A549 (cell line): ENCODE measurements around the gene BTBD16. TPM values are rescaled to one million over a fixed set of nuclear protein-coding genes. Genes with fewer than 3 reads are reported as not detected.

ENCODE experiments used
- ATAC-seq, 2 experiments: fragments of 200-7000 bp in 1 of 2; fragments of >200 bp in 1 of 2; cut with Nextera tagmentation in 1 of 2; cut with Tn5 transposase in 1 of 2; 3 replicates each; pipeline versions ENCODE4 v1.8.0 to v1.9.1; 2018 to 2020; ENCODE audit warnings: mild to moderate bottlenecking in 1 of 2, moderate library complexity in 1 of 2
- CTCF ChIA-PET: fragments of 300-600 bp; sonication (Branson Sonifier 250); formaldehyde crosslinking; extraction: SDS; loops from one replicate; lab custom pipeline; 2021; ENCODE audit warnings: antibody characterized with exemption, inconsistent platforms; lab: Yijun Ruan, JAX
- POLR2A ChIA-PET: fragments of 350-600 bp; formaldehyde crosslinking; extraction: SDS; loops from one replicate; lab custom pipeline; 2021; ENCODE audit warnings: antibody characterized with exemption, inconsistent platforms; lab: Yijun Ruan, JAX
- DNase-seq, 2 experiments: peaks; one replicate each; pipeline versions ENCODE4 v3.0.0 to v3.0.0-alpha.2; 2011 to 2016; ENCODE audit warnings: low read depth in 1 of 2, low spot score in 1 of 2
- FAIRE-seq: peaks from 2 replicates; lab custom pipeline; 2011; peaks lifted over from hg19 to GRCh38; lab: Jason Lieb, UNC
- H3K27ac ChIP-seq, 2 experiments: fragments of >200 bp; sonication (Bioruptor Twin); formaldehyde crosslinking; 3 replicates each; pipeline ENCODE4 v1.5.1; 2016 to 2017
- H3K4me1 ChIP-seq: fragments of >200 bp; sonication (Bioruptor Twin); formaldehyde crosslinking; 3 replicates; pipeline ENCODE4 v1.6.1; 2016
- H3K4me2 ChIP-seq: fragments of >200 bp; sonication (Bioruptor Twin); formaldehyde crosslinking; 3 replicates; pipeline ENCODE4 v1.6.1; 2016
- H3K4me3 ChIP-seq: fragments of >200 bp; sonication (Bioruptor Twin); formaldehyde crosslinking; 3 replicates; pipeline ENCODE4 v1.5.1; 2016
- H3K9me3 ChIP-seq: fragments of >200 bp; sonication (Bioruptor Twin); formaldehyde crosslinking; 3 replicates; pipeline ENCODE4 v1.6.1; 2016
- BCL3 ChIP-seq: fragments of >200 bp; sonication (Bioruptor Twin); formaldehyde crosslinking; IDR thresholded peaks from 3 replicates; pipeline ENCODE4 v1.6.1; 2016
- CEBPB ChIP-seq, 2 experiments: fragments of >200 bp in 1 of 2; sonication (Bioruptor Twin) in 1 of 2; formaldehyde crosslinking in 1 of 2; IDR thresholded peaks; 2 replicates each; pipeline ENCODE4 v1.6.1; 2012 to 2016
- E2F6 ChIP-seq: IDR thresholded peaks from 2 replicates; pipeline ENCODE4 v1.6.1; 2012; ENCODE audit warnings: low read depth, borderline replicate concordance
- EHMT2 ChIP-seq: fragments of 200-600 bp; sonication (generic); IDR thresholded peaks from 2 replicates; pipeline ENCODE4 v1.6.1; 2016; ENCODE audit warnings: antibody characterized with exemption, low read depth, mild to moderate bottlenecking, moderate library complexity
- EP300 ChIP-seq, 2 experiments: fragments of >200 bp; sonication (Bioruptor Twin); formaldehyde crosslinking; IDR thresholded peaks; 2 replicates in 1 of 2; 3 replicates in 1 of 2; pipeline ENCODE4 v1.6.1; 2016 to 2017
- FOSB ChIP-seq: fragments of 250-450 bp; sonication (Bioruptor Pico); IDR thresholded peaks from 2 replicates; pipeline ENCODE4 v1.5.0; 2020; ENCODE audit warnings: mild to moderate bottlenecking, moderate library complexity
- GATA3 ChIP-seq: IDR thresholded peaks from 2 replicates; pipeline ENCODE4 v1.6.1; 2012; ENCODE audit warnings: borderline replicate concordance
- HDAC2 ChIP-seq: fragments of 200-600 bp; sonication (generic); IDR thresholded peaks from 2 replicates; pipeline ENCODE4 v1.6.1; 2016
- HMGXB4 ChIP-seq: fragments of 250-450 bp; sonication (Bioruptor Pico); IDR thresholded peaks from 2 replicates; pipeline ENCODE4 v1.5.0; 2021; ENCODE audit warnings: mild to moderate bottlenecking, moderate library complexity, borderline replicate concordance
- HOXB13 ChIP-seq: fragments of 250-450 bp; sonication (Bioruptor Pico); IDR thresholded peaks from 2 replicates; pipeline ENCODE4 v1.5.0; 2020; ENCODE audit warnings: low read depth, mild to moderate bottlenecking, moderate library complexity
- HOXB5 ChIP-seq: fragments of 250-450 bp; sonication (Bioruptor Pico); IDR thresholded peaks from 2 replicates; pipeline ENCODE4 v1.5.0; 2020; ENCODE audit warnings: mild to moderate bottlenecking, moderate library complexity
- KDM1A ChIP-seq: fragments of 200-600 bp; sonication (generic); IDR thresholded peaks from 2 replicates; pipeline ENCODE4 v1.6.1; 2016; ENCODE audit warnings: low read depth, mild to moderate bottlenecking
- POLR2A ChIP-seq: IDR thresholded peaks from 2 replicates; pipeline ENCODE4 v1.6.1; 2012; ENCODE audit warnings: mild to moderate bottlenecking, low read length
- RAD21 ChIP-seq, 2 experiments: fragments of >200 bp in 1 of 2; sonication (Bioruptor Twin) in 1 of 2; formaldehyde crosslinking in 1 of 2; IDR thresholded peaks in 1 of 2; conservative IDR thresholded peaks in 1 of 2; 2 replicates in 1 of 2; 3 replicates in 1 of 2; pipeline ENCODE4 v1.6.1; 2012 to 2018; ENCODE audit warnings: inconsistent platforms in 1 of 2
- RCOR1 ChIP-seq: fragments of 150-350 bp; IDR thresholded peaks from 2 replicates; pipeline ENCODE4 v1.6.1; 2014; ENCODE audit warnings: antibody characterized with exemption, low read length, low read depth
- SMC3 ChIP-seq: fragments of >200 bp; sonication (Bioruptor Twin); formaldehyde crosslinking; IDR thresholded peaks from 3 replicates; pipeline ENCODE4 v1.6.1; 2018; ENCODE audit warnings: inconsistent platforms
- SREBF2 ChIP-seq: fragments of 450-650 bp; IDR thresholded peaks from 2 replicates; pipeline ENCODE4 v1.6.1; 2014; ENCODE audit warnings: mild to moderate bottlenecking, moderate library complexity
- ZSCAN20 ChIP-seq: fragments of 250-450 bp; sonication (Bioruptor Pico); IDR thresholded peaks from 2 replicates; pipeline ENCODE4 v1.8.0; 2022; ENCODE audit warnings: mild to moderate bottlenecking, moderate library complexity
- WGBS: methylation state at CpG from one replicate; pipeline ENCODE4 v1.1.6; 2017; ENCODE audit errors: missing lambda C conversion rate; 5-methylcytosine and 5-hydroxymethylcytosine counted together
- polyA plus RNA-seq, 4 experiments: library from polyadenylated mRNA; depleted of rRNA in 3 of 4; stranded (reverse); fragments of >200 nt; fragmentation: RNase III in 1 of 4; extraction: RNeasy Plus Mini Kit Qiagen cat#74134 plus additional on column Dnase treatment in 1 of 4; gene quantifications; 2 replicates in 3 of 4; 3 replicates in 1 of 4; pipeline ENCODE4 v1.2.3, GENCODE V29; 2011 to 2017
- TF ChIP-seq, protein P1 (sequence below): fragments of >200 bp; sonication (Bioruptor Twin); formaldehyde crosslinking; IDR thresholded peaks from 2 replicates; pipeline ENCODE4 v1.6.1; 2016
- TF ChIP-seq, protein P2 (sequence below): IDR thresholded peaks from 2 replicates; pipeline ENCODE4 v1.6.1; 2012
- TF ChIP-seq, protein P3 (sequence below): fragments of 150-350 bp; IDR thresholded peaks from 2 replicates; pipeline ENCODE4 v1.6.1; 2014; ENCODE audit warnings: low read depth, mild to moderate bottlenecking, low read length

The BTBD16 gene
- polyA plus RNA-seq, 2 of the 4 experiments (the other 2 are of a cell fraction), result 0.32 to 2.1 TPM

- Histone ChIP-seq H3K4me1 (0 out of 3 replicates have a peak, but pooled peaks cover 3% of the 10 kb centered on the region), H3K27ac (no peak overlapping the region), H3K9me3 (no peaks in the 10 kb centered on the region), H3K4me3 (no peak overlapping the region), H3K4me2 (no peak overlapping the region)
- FAIRE-seq (no peak), DNase-seq (no peak), ATAC-seq (no peak)
- 95% methylated on average over 2 of the region's 2 CpGs for WGBS
- ChIA-PET POLR2A (no interaction called here), CTCF (interaction anchor here (1.0 to 2.2 kb wide), 2 partner anchors 24 to 50 kb away, joined by 3 to 6 read pairs; no protein-coding TSS in a partner anchor)
- TF ChIP-seq FOSB (CRISPR knock-in tag) (no peak), HMGXB4 (no peak), HOXB13 (CRISPR knock-in tag) (no peak), EP300 (IDR thresholded peaks at IDR 0.05) (no peak), E2F6 (no peak), RAD21 (conservative IDR thresholded peaks at IDR 0.05 in 1 of 2, IDR thresholded peaks at IDR 0.05 in 1 of 2) (no peak), SREBF2 (no peak), SMC3 (no peak)
- TF ChIP-seq, protein P1, sequence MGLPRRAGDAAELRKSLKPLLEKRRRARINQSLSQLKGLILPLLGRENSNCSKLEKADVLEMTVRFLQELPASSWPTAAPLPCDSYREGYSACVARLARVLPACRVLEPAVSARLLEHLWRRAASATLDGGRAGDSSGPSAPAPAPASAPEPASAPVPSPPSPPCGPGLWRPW, result no peak
Measured at GRCh38 chr10:122243550-122243949, 27.5 kb upstream of the BTBD16 start.

DNA sequence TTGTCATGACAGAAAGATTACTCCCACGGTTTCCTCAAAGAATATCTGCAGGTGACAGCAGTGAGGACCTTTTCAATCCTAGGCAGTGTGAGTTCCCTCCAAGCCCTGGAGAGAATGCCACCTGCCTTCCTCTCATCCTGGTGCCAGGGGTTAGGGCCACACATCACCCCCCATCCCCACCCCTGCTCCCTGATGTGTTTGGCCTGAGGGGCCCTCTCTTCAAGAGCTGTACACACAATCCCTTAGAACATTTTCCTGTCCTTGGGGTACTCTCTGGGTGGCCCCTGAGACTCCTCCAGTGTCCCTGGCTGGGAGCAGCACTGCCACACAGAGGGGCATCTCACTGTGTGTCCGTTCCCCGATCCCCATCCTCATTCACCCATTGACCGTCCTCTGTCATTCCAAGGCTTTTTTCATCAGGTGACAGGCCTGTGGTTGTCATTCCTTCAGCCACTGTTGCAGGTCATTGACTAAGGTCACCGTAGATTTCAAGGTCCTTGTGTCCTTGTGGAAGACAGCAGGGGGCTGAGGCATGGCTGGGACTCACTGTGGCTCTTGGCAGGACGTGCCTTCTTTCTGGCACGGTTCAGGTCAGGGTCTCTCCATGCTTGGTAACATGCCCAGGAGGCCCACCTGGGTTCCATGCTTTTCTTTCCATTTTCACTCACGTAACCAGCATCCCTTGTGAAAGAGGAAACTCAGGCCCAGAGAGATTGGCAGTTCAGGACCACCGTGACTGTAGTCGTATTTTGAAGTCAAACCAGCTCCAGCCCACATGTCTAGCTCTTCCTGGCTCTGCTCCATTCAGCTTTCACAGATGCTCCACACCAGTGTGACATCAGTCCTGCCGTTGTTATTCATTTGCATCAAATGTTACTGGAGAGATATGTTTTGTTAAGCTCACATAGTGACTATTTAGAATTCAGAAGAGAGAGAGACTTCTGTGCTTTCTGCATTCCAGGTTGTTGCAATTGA lies 26.8 kb upstream of the BTBD16 start:
- ChIA-PET POLR2A (no interaction called here), CTCF (interaction anchor here (1.0 to 2.2 kb wide), 2 partner anchors 24 to 49 kb away, joined by 3 to 6 read pairs; no protein-coding TSS in a partner anchor)
- Histone ChIP-seq H3K4me1 (0 out of 3 replicates have a peak, but pooled peaks cover 3% of the 10 kb centered on the region), H3K4me3 (no peak overlapping the region), H3K9me3 (no peaks in the 10 kb centered on the region), H3K4me2 (no peak overlapping the region), H3K27ac (no peak overlapping the region)
- no peak for TF ChIP-seq RCOR1
- no peak for TF ChIP-seq SREBF2
- no peak for TF ChIP-seq POLR2A
- TF ChIP-seq KDM1A, result no peak
- no peak for TF ChIP-seq HDAC2
- TF ChIP-seq, protein P2, sequence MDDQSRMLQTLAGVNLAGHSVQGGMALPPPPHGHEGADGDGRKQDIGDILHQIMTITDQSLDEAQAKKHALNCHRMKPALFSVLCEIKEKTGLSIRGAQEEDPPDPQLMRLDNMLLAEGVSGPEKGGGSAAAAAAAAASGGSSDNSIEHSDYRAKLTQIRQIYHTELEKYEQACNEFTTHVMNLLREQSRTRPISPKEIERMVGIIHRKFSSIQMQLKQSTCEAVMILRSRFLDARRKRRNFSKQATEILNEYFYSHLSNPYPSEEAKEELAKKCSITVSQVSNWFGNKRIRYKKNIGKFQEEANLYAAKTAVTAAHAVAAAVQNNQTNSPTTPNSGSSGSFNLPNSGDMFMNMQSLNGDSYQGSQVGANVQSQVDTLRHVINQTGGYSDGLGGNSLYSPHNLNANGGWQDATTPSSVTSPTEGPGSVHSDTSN, result no peak
- no peak for TF ChIP-seq HMGXB4
- TF ChIP-seq EHMT2, result no peak
- TF ChIP-seq, protein P3, sequence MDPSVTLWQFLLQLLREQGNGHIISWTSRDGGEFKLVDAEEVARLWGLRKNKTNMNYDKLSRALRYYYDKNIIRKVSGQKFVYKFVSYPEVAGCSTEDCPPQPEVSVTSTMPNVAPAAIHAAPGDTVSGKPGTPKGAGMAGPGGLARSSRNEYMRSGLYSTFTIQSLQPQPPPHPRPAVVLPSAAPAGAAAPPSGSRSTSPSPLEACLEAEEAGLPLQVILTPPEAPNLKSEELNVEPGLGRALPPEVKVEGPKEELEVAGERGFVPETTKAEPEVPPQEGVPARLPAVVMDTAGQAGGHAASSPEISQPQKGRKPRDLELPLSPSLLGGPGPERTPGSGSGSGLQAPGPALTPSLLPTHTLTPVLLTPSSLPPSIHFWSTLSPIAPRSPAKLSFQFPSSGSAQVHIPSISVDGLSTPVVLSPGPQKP, result no peak
- TF ChIP-seq EP300 (IDR thresholded peaks at IDR 0.05), result no peak
- TF ChIP-seq HOXB5, result no peak
- no peak for TF ChIP-seq SMC3
- TF ChIP-seq, protein P1, result no peak
- TF ChIP-seq GATA3, result no peak
- no peak for TF ChIP-seq BCL3
- no peak for TF ChIP-seq ZSCAN20 (CRISPR knock-in tag)
- no peak for TF ChIP-seq CEBPB (IDR thresholded peaks at IDR 0.05)
- FAIRE-seq, result no peak
- no peak for DNase-seq
- ATAC-seq, result no peak
- 96% methylated on average over 11 of the region's 11 CpGs for WGBS
